Measurements from ENCODE around the gene EIF3B.
"Not testable (repeated sequence)": the region's sequence is repeated elsewhere in the genome, so short reads cannot be mapped to it uniquely, and the experiment has no call there.

The EIF3B gene

DNA sequence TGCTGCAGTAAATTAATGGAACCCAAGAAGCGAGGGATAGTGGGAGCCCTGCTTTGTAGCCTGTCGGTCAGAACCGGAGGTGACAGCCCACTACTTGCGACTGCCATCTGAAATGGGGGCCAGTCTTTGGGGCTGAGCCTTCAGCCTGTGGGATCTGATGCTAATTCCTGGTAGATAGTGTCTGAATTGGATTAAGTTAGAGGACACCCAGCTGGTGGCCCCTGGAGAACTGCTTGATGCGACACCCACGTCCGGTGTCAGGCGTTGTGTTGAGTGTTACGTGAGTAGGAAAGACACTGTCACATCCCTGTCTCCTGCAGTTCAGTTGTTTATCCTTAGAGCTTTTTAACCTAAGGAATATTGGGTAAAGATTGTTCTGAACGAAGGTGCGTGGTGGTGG is 5.0 kb downstream of the EIF3B start:
- Mint-ChIP-seq H3K27me3 (no peaks in the 10 kb centered on the region), H3K4me1 (peaks cover 44% of the 10 kb centered on the region), H3K9me3 (no peaks in the 10 kb centered on the region), H3K4me3 (peak overlapping the region; percentile 59), H3K27ac (no peak overlapping the region), H3K36me3 (peaks cover 22% of the 10 kb centered on the region)

DNA sequence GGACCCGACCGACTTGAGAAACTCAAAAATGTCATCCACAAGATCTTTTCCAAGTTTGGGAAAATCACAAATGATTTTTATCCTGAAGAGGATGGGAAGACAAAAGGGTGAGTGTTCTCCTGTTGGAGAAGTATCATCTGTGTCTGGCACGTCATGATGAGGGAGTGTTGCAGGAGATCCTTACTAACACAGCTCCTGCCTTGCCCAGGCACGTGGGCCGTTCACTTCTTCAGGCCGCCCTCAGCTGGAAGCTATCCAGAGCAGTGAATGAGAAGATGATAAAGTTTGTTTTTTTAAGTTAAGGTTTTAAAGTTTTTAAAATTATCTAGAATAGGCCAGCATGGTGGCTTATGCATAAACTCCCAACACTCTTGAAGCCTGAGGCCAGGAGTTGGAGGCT is 6.2 kb downstream of the EIF3B start:
- H3K9me3 Mint-ChIP-seq: no peaks in the 10 kb centered on the region
- H3K36me3 Mint-ChIP-seq: peaks cover 22% of the 10 kb centered on the region
- H3K27ac Mint-ChIP-seq: peak overlapping the region; percentile 41
- no peak overlapping the region for H3K4me3 Mint-ChIP-seq
- H3K4me1 Mint-ChIP-seq: peaks cover 44% of the 10 kb centered on the region
- H3K27me3 Mint-ChIP-seq: no peaks in the 10 kb centered on the region

DNA sequence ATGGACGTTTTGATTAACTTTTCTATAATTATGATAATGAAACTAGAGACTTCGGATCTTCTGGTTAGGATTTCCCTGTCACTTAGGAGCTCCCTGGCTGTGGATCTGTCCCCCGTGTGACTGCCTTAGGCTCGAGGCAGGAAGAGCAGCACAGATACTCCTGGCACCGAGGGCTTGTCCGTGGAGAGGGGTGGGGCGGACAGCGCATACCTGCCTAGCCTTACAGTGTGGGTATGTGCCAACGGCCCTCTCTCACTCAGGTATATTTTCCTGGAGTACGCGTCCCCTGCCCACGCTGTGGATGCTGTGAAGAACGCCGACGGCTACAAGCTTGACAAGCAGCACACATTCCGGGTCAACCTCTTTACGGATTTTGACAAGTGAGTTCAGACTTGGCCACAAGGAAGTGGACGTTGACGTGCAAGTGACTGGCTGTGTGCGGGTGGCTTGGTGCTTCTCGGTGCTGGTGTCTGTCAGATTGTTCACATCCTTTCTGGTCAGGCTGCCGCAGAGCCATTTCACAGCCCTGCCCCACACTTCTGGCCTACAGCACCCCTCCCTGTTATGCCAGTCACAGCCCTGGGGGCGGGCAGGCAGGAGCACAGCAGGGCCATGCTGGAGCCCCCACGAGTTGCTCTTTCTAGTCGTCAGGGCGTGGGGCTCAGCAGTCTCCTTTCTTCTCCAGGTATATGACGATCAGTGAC is 7.9 kb downstream of the EIF3B start:
- peak overlapping the region; percentile 19 for H3K4me3 Mint-ChIP-seq
- peaks cover 17% of the 10 kb centered on the region for H3K36me3 Mint-ChIP-seq
- no peaks in the 10 kb centered on the region for H3K27me3 Mint-ChIP-seq
- H3K27ac Mint-ChIP-seq: no peak overlapping the region
- no peaks in the 10 kb centered on the region for H3K9me3 Mint-ChIP-seq
- H3K4me1 Mint-ChIP-seq: peaks cover 33% of the 10 kb centered on the region

DNA sequence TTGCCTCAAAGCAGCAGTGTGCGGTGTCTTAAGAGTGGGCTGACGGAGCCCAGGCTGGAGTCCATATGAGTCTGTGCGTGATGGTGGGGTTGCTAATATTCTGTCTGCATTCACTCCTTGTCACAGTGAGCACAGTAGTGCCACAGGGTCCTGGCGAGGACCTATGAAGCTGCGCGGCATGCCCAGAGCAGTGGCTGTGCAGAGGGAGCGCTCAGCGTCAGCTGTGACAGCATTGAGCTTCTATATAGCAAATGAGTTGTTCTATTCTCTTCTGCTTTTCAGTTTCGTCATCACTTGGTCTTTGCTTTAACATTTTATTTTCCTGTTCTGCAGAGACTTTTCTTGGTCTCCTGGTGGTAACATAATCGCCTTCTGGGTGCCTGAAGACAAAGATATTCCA is 14.5 kb downstream of the EIF3B start:
- Mint-ChIP-seq H3K4me1 (no peaks in the 10 kb centered on the region), H3K4me3 (no peak overlapping the region), H3K27ac (peak overlapping the region; percentile 46), H3K36me3 (peaks cover 9% of the 10 kb centered on the region), H3K27me3 (no peaks in the 10 kb centered on the region), H3K9me3 (no peaks in the 10 kb centered on the region)

DNA sequence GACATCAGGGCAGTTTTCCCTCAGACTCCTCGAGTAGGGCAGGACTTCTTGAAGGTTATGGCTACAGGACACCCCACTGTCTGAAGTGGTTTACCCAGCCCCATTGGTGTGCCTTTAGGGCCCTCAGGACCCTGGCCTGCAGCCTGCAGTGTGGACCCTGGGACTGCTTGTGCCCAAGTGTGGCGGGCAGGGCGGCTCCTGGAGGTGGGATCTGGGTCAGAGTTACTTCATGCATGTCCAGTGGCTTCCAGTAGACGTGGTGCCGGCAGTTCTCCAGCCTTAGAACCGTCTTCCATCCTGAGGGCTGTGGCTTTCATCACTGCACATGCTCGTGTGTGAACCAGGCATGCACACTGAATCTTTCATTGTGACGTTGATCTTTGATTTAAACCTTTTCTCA is 16.7 kb downstream of the EIF3B start:
- H3K9me3 Mint-ChIP-seq: no peaks in the 10 kb centered on the region
- no peak overlapping the region for H3K27ac Mint-ChIP-seq
- H3K4me1 Mint-ChIP-seq: no peaks in the 10 kb centered on the region
- H3K36me3 Mint-ChIP-seq: peaks cover 13% of the 10 kb centered on the region
- H3K27me3 Mint-ChIP-seq: no peaks in the 10 kb centered on the region
- no peak overlapping the region for H3K4me3 Mint-ChIP-seq

DNA sequence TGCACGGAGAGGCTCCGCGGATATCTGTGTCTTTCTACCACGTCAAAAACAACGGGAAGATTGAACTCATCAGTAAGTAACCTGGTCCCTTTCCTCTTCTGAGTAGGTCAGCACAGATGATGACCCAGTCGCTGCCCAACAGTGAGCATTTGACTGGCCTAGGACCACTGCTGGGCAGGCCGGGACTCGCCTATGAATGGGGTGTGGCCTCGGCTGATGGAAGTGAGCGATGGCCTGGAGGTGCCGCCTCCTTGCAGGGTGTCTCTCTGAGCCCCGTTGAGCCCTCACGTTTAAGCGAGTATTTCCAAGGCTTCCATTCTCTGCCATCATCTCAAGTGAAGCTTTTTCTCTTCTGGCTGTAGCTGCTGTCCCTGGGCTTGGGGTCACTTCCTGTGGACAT is 18.1 kb downstream of the EIF3B start:
- H3K27ac Mint-ChIP-seq: peak overlapping the region; percentile 30
- H3K9me3 Mint-ChIP-seq: no peaks in the 10 kb centered on the region
- no peaks in the 10 kb centered on the region for H3K4me1 Mint-ChIP-seq
- H3K4me3 Mint-ChIP-seq: no peak overlapping the region
- H3K27me3 Mint-ChIP-seq: no peaks in the 10 kb centered on the region
- peaks cover 19% of the 10 kb centered on the region for H3K36me3 Mint-ChIP-seq

DNA sequence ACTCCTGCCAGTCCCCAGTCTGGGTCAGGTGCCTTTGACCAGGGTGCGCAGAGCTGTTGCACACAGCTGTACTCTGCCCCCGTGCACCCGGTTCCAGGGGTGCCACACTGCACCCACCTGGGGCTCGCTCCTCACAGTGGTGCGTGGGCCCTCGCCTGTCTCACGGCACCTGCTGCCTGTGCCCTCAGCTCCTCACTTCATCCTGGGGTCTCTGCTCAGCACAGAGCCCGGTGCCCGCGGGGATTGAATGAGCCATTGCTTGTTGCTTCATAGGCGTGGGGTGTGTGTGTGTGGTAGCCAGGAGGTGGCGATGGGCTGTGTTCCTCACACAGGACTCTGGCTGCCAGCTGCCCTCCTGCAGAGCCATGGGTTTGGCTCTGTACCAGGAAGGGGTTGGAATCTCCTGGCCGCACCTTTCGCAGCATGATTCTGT is 18.5 kb downstream of the EIF3B start:
- Mint-ChIP-seq H3K9me3 (no peaks in the 10 kb centered on the region), H3K27ac (peak overlapping the region; percentile 30), H3K36me3 (peaks cover 19% of the 10 kb centered on the region), H3K4me3 (no peak overlapping the region), H3K27me3 (no peaks in the 10 kb centered on the region), H3K4me1 (no peaks in the 10 kb centered on the region)

DNA sequence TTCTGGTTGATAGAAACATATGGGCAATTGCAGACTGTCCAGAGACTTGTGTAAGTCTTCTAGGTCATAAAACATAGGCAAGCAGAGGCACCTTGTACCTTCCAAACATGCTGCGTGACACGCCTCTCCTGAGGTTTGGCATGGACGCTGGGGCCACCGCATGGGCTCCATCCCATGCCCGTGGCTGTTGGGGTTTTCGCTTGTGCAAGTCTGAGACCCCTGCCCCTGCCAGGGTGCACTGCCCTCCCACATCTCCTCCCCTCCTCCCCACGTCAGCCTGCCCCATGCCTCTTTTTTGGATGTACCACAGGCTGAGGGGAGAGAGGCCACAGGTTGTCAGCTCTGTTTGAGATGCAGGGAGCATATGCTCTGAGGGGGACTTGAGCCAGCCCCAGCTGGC is 19.0 kb downstream of the EIF3B start:
- Mint-ChIP-seq H3K4me3 (no peak overlapping the region), H3K4me1 (no peaks in the 10 kb centered on the region), H3K27ac (no peak overlapping the region), H3K27me3 (no peaks in the 10 kb centered on the region), H3K36me3 (peaks cover 22% of the 10 kb centered on the region), H3K9me3 (no peaks in the 10 kb centered on the region)

DNA sequence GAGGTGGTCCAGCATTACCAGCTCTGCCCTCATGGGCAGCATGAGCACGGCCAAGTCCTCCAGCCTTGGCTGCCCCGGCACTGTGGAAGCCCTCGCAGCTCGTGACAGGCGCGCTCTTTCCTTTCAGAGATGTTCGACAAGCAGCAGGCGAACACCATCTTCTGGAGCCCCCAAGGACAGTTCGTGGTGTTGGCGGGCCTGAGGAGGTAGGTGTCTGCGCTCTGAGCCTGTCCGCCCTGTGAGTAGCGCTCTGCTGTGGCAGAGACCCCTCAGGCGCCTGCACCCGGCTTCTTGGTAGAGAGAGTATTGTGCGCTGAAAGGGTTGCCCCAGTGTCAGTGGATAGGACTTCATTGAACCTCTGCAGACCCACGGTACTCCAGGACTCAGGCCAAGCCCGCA is 19.8 kb downstream of the EIF3B start:
- H3K27ac Mint-ChIP-seq: no peak overlapping the region
- peaks cover 22% of the 10 kb centered on the region for H3K36me3 Mint-ChIP-seq
- no peaks in the 10 kb centered on the region for H3K4me1 Mint-ChIP-seq
- no peaks in the 10 kb centered on the region for H3K27me3 Mint-ChIP-seq
- no peaks in the 10 kb centered on the region for H3K9me3 Mint-ChIP-seq
- no peak overlapping the region for H3K4me3 Mint-ChIP-seq

DNA sequence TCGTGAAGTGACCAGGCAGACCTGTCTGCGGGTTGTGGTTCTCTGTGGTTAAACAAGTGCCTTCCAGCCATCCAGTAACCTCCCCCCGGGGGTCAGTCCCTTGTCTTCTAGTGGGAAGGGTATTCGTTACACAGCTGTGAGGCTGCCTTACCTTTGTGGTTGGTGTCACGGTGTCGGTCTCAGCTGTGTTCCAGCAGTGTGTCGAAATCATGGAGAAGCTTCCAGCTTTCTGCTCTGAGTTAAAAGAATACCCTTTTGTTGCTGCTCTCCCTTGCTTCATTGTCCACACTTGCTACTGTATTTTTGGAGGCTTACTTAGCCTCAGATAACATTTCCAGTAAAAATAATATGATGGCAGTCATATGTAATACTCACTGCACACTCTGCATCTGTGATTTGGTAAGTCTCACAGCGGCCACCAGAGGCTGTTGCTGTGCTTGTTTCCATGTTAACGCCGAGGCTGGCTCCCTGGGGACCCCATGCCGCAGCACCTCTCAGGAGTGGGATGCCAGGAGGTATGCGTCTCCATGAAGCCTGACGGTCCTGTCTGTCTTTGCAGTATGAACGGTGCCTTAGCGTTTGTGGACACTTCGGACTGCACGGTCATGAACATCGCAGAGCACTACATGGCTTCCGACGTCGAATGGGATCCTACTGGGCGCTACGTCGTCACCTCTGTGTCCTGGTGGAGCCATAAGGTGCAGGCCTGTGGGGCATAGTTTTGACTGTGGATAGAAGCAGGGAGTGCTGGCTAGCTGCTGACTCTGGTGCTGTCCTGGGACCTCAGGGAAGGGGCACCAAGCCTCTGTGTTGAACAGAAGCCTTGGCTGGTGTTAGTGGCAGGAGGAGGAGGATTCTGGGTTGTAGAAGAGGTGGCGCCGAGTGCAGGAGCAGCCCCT is 20.5 kb downstream of the EIF3B start:
- no peaks in the 10 kb centered on the region for H3K4me1 Mint-ChIP-seq
- H3K27ac Mint-ChIP-seq: no peak overlapping the region
- H3K9me3 Mint-ChIP-seq: no peaks in the 10 kb centered on the region
- no peaks in the 10 kb centered on the region for H3K27me3 Mint-ChIP-seq
- H3K36me3 Mint-ChIP-seq: peaks cover 24% of the 10 kb centered on the region
- no peak overlapping the region for H3K4me3 Mint-ChIP-seq

DNA sequence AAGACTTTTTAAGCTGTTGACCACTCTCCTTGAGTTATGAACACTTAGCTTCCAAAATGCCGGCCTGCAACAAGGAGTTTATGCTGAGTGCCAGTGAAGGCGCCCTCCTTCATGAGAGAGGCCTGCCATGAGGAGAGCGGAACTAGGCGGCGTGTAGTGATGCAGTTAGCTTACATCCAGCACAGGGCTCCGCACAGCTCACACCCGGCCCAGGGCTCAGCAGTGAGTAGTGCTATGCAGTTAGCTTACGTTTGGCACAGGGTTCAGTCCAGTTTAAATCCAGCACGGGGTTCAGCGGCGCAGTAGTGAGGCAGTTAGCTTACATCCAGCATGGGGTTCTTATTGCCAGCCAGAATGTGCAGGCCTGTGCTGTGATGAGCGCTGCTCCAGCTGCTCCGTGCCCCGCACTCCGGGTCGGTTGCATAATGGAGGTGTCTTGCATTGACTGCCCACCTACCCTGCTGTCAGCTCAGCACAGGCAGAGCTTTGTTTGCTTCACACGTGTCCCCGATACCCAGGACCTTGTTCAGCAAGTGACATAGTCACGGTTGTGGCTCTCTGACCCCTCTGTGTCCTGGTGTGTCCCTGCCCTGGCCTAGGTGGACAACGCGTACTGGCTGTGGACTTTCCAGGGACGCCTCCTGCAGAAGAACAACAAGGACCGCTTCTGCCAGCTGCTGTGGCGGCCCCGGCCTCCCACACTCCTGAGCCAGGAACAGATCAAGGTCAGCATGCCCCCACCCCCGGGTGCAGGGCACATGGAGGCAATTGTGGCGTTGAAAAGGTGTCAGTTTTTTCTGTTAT is 21.9 kb downstream of the EIF3B start:
- Mint-ChIP-seq H3K27me3 (no peaks in the 10 kb centered on the region), H3K9me3 (no peaks in the 10 kb centered on the region), H3K4me3 (no peak overlapping the region), H3K4me1 (no peaks in the 10 kb centered on the region), H3K27ac (no peak overlapping the region), H3K36me3 (peaks cover 27% of the 10 kb centered on the region)

DNA sequence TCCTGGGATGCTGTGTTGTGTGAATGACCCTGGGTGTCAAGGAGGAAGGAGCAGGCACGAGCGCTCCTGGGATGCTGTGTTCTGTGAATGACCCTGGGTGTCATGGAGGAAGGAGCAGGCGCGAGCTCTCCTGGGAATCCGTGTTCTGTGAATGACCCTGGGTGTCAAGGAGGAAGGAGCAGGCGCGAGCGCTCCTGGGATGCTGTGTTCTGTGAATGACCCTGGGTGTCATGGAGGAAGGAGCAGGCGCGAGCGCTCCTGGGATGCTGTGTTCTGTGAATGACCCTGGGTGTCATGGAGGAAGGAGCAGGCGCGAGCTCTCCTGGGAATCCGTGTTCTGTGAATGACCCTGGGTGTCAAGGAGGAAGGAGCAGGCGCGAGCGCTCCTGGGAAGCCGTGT is 22.9 kb downstream of the EIF3B start:
- peaks cover 24% of the 10 kb centered on the region for H3K36me3 Mint-ChIP-seq
- not testable (repeated sequence) for H3K4me3 Mint-ChIP-seq, H3K27me3 Mint-ChIP-seq, H3K9me3 Mint-ChIP-seq, H3K4me1 Mint-ChIP-seq
- H3K27ac Mint-ChIP-seq: peak overlapping the region; percentile 59

DNA sequence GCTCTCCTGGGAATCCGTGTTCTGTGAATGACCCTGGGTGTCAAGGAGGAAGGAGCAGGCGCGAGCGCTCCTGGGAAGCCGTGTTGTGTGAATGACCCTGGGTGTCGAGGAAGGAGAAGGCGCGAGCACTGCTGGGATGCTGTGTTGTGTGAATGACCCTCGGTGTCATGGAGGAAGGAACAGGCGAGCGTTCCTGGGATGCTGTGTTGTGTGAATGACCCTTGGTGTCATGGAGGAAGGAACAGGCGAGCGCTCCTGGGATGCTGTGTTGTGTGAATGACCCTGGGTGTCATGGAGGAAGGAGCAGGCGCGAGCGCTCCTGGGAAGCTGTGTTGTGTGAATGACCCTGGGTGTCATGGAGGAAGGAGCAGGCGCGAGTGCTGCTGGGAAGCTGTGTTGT is 23.5 kb downstream of the EIF3B start:
- not testable (repeated sequence) for H3K4me1 Mint-ChIP-seq, H3K27me3 Mint-ChIP-seq, H3K27ac Mint-ChIP-seq, H3K9me3 Mint-ChIP-seq, H3K4me3 Mint-ChIP-seq
- peaks cover 23% of the 10 kb centered on the region for H3K36me3 Mint-ChIP-seq

DNA sequence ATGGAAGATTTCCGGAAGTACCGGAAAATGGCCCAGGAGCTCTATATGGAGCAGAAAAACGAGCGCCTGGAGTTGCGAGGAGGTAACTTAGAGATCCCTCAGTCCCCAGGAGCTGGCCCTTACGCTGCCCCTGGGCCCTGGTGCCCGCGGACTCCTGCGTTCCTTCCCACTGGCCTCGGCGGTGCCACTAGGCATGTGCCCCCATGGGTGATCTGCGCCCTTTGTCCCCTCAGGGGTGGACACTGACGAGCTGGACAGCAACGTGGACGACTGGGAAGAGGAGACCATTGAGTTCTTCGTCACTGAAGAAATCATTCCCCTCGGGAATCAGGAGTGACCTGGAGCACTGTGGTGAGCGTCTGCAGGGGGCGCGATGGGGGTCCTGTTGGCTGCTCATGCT is 24.5 kb downstream of the EIF3B start:
- no peak overlapping the region for H3K4me3 Mint-ChIP-seq
- H3K9me3 Mint-ChIP-seq: no peaks in the 10 kb centered on the region
- no peaks in the 10 kb centered on the region for H3K27me3 Mint-ChIP-seq
- H3K4me1 Mint-ChIP-seq: no peaks in the 10 kb centered on the region
- peaks cover 23% of the 10 kb centered on the region for H3K36me3 Mint-ChIP-seq
- H3K27ac Mint-ChIP-seq: no peak overlapping the region

DNA sequence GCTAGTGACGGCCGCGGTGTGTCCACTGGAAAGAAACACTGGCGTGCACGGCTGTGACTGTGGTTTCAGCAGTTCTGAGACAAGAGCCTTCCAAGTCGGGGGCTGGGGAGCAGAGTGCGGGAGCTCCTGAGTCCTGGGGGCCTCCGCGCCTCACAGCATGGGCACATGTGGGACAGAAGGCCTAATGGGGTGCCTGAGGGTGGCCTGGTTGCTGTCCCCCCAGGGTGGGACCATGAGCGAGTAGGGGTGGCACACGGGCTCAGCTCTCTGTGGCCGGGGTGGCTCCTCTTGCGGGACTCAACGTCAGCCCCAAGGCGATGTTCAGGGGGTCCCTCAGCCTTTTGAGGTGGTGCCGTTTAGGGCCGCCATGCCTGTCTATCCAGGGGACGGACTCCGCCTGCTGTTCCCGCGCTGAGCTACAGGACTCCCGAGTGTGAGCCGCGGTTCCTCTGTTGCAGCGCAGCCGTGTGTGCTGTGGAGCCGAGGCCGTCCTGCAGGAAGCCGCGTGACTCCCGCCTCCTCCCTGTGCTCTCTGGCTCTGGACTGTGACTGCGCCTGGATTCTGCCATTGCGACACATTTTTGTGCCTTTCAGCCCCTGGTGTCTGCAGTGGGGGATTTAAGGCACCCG is 25.3 kb downstream of the EIF3B start:
- H3K4me1 Mint-ChIP-seq: no peaks in the 10 kb centered on the region
- H3K36me3 Mint-ChIP-seq: peaks cover 23% of the 10 kb centered on the region
- no peak overlapping the region for H3K27ac Mint-ChIP-seq
- H3K27me3 Mint-ChIP-seq: no peaks in the 10 kb centered on the region
- no peaks in the 10 kb centered on the region for H3K9me3 Mint-ChIP-seq
- H3K4me3 Mint-ChIP-seq: no peak overlapping the region

Measured in activated naive CD4-positive, alpha-beta T cell treated with anti-CD3 and anti-CD28 coated beads, Interleukin-2, amount 50 U/mL, for 24 hours (primary cell).